ENCODE data around the gene CEP68.

The CEP68 gene

GRCh38 chr2:65061146-65061909 lies 5.1 kb downstream of the CEP68 start:
- no peak for DNase-seq (ENCODE audit: extremely low read depth, low read depth)
- TF ChIP-seq CTCF (IDR thresholded peaks at IDR 0.05; ENCODE audit: low read depth, low read length): no peak

- TF ChIP-seq CTCF (IDR thresholded peaks at IDR 0.05; ENCODE audit: low read depth, low read length): no peak
- DNase-seq (ENCODE audit: extremely low read depth, low read depth): no peak
Observed at GRCh38 chr2:65061910-65062339, 5.7 kb downstream of the CEP68 start.

- no peak for DNase-seq (ENCODE audit: extremely low read depth, low read depth)
- TF ChIP-seq CTCF (IDR thresholded peaks at IDR 0.05; ENCODE audit: low read depth, low read length): no peak
Observed at GRCh38 chr2:65062843-65063825, 6.9 kb downstream of the CEP68 start.

- DNase-seq (ENCODE audit: extremely low read depth, low read depth): peak; percentile 60
- TF ChIP-seq CTCF (IDR thresholded peaks at IDR 0.05; ENCODE audit: low read depth, low read length): peak; percentile 54
Observed at GRCh38 chr2:65064728-65065552, 8.7 kb downstream of the CEP68 start.

- no peak for TF ChIP-seq CTCF (IDR thresholded peaks at IDR 0.05; ENCODE audit: low read depth, low read length)
- no peak for DNase-seq (ENCODE audit: extremely low read depth, low read depth)
Observed at GRCh38 chr2:65067806-65068553, 11.8 kb downstream of the CEP68 start.

- TF ChIP-seq CTCF (IDR thresholded peaks at IDR 0.05; ENCODE audit: low read depth, low read length): no peak
- DNase-seq (ENCODE audit: extremely low read depth, low read depth): no peak
Observed at GRCh38 chr2:65069439-65069824, 13.2 kb downstream of the CEP68 start.

Data from AG09319 (cell line).